Middle frontal gyrus (tissue), 1 donor: Measurements from ENCODE around the gene NME7.

Experiments used
- DNase-seq: peaks from one replicate; pipeline ENCODE4 v3.0.0-alpha.2; 2015; ENCODE audit warnings: low spot score; ENCODE audit errors: extremely low spot score

The NME7 gene

GRCh38 chr1:169160845-169161495, 206.6 kb downstream of the NME7 start:
- DNase-seq: no peak

DNA sequence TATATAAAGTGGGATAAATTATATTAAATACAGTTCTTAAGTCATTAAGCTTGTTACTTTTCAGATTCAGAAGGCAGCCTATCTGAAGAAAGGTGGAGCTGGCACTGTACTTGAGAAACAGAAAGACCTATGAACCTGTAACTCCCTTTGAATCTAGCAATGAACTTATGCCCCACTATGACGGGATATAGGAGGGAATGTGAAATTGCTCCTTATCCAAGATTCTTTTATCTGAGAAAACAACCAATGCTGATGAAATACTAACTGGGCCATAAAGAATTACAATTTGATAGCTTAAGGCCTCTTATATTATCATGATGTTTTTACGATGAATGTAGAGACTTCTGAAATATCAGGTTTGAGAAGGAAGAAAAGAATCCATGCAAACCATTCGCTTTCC, 211.0 kb downstream of the NME7 start:
- no peak for DNase-seq

- DNase-seq: no peak
These were observed 211.9 kb downstream of the NME7 start for GRCh38 chr1:169155675-169156074.

DNA sequence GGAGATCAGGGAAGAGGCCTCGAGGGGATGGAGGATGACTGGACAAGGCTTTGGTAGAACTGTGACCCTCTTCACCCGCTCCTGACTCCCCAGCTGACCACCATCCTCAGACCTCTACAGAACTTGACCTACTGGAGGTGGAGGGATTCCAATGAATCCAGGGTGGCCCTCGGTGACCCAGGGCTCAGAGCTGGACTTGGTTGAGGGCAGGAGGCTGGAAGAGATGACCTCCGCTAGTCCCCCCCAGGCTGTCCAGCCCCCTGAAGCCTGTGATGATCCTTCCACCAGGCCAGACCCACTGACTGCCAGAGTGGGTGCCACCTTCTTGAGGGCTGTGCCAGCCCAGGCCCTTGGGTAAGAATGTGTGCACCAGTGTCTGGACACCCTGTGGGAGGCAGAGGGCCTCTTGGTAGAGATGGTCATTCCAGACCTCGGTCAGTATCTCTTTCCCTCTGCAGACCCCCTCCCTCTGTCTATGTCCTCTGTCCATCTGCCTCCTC, 216.2 kb downstream of the NME7 start:
- DNase-seq: no peak

DNA sequence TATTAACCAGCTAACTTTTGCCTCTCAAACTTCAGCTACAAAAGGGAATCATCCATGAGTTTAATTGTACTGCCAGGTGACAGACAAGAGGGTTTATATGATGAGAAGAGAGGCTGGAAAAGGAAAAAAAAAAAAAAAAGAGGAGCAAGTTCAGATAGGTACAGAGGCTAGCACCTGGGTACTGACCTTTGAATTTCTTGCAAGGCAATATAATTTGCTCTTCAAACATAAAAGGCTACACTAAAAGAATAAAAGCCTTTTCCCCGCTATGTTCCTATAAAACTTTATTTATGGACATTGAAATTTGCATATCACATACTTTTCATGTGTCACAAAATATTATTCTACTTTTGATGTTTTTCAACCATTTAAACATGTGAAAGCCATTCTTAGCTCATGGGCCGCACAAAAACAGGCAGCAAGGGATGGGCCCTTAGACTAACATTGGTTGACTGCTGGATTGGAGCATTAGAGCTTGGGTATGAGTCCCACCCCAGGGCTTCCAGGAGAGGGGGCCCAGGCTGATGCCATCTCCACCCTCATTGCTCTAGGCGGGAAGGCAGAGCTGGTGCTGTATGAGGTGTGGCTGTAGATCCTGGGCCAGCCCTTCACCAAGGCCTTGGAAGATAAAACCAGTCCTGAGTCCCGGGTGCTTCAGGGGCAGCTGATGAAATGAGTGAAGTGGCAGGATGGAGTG, 216.8 kb downstream of the NME7 start:
- no peak for DNase-seq

GRCh38 chr1:169149555-169150286, 217.9 kb downstream of the NME7 start:
- DNase-seq: no peak

DNA sequence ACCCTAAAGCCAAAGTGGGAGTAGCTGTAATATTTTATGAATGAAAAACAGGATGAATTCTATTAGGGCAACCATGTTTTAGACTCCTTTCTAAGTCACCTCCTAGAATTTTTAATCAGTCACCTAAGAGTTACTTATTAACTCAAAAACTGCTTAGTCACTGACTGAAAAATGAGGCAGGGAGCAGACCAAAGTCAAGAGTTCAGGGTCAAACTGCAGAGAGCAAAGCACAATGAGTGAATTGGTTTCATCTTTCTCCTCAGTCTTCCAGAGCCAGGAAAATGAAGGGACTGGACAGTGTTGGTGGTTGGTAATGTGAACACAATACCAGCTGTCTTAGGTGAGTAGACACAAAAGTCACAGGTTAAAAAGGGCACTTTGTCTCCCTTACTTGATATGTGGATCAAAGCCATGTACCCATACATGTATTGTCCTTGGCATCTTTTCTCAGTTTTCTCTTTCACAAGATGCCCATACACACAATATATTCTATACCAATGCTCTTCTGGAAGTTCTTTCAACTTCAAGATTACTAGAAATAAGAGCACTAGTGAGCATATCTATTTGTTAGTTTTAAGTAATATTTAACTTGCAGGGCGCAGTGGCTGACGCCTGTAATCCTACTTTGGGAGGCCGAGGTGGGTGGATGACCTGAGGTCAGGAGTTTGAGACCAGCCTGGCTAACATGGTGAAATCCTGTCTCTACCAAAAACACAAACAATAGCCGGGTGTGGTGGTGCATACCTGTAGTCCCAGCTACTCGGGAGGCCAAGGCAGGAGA, 218.9 kb downstream of the NME7 start:
- no peak for DNase-seq

DNA sequence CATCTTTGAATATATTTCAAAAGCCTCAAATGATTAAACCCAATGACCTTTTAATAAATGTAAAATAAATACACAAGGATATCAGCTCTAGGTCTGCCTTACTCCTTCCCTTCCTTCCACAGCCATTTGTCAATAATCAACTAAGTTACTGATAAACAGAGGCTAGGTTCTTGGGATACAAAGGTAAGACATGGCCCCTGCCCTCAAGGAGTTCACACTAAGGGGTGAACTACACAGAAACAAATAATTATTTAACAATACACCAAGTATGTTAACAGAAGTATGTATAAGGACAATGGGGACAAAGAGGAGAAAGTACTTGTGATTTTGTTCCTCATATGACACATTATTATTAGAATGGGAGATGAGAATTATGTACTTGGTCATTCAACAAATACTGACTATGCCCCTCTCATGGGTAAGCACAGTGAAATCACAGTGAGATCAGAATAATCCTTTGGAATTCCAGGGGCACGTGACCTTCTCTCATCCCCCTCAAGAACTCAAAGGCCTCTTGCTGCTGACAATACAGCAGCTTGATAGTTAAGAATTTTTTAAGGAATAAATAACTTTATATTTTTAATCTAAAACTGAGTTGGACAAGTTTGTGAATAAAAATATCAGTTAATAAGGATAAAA, 220.9 kb downstream of the NME7 start:
- DNase-seq: no peak

- DNase-seq: no peak
These were observed 222.5 kb downstream of the NME7 start for GRCh38 chr1:169144941-169145626.

DNA sequence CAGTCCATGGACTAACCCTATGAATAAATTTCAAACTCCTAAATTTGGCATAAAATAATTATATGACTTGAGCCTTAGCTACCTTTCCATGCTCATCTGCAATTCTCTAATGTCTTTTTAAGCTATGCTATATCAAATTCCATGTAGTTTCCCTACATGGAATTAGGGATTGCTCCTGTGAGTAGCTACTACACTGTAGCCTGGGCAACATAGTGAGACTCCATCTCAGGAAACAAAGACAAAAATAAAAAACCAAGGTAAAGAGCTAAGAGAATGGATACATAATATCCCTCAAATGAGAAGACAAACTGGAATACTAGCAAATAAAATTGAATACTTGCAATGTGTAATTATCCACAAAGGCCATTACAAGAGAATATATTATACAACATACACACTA, 223.6 kb downstream of the NME7 start:
- DNase-seq: no peak

DNA sequence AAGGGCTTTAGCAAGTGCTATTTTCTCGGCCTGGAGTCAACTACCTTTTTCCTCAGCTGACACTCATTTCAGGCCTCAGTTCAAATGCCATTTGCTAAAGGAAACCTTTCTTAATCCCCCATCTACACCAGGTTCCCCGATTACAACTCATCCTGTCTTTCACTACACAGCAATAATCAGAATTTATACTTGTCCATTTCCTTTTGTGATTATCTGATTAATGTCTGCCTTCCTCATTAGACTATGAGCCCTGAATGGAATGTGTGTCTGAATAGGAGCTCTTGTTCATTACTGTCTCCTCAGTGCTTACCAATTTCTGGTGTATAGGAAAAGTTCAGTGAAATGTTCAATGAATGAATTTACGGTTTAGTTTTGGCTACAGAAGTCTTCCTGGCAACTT, 224.3 kb downstream of the NME7 start:
- no peak for DNase-seq

GRCh38 chr1:169142129-169142528, 225.5 kb downstream of the NME7 start:
- DNase-seq: no peak

DNA sequence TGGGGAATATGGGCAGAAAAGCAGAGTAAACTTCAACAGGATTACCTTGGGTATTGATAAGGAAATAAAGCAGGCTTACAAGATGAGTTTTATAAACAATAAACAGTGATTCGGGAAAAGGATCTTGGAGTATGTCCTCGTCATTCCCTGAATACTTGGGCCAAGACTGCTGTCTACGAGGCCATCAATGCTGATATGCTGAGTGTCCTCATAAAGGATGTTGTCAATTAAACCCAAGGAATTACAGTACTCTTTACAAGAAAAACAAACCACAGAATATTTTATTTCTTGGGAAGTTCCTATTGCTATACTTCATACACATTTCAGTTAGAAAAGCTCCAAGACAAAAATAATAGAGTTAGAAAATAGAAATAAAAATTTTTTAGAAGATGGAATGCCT, 226.2 kb downstream of the NME7 start:
- DNase-seq: no peak

DNA sequence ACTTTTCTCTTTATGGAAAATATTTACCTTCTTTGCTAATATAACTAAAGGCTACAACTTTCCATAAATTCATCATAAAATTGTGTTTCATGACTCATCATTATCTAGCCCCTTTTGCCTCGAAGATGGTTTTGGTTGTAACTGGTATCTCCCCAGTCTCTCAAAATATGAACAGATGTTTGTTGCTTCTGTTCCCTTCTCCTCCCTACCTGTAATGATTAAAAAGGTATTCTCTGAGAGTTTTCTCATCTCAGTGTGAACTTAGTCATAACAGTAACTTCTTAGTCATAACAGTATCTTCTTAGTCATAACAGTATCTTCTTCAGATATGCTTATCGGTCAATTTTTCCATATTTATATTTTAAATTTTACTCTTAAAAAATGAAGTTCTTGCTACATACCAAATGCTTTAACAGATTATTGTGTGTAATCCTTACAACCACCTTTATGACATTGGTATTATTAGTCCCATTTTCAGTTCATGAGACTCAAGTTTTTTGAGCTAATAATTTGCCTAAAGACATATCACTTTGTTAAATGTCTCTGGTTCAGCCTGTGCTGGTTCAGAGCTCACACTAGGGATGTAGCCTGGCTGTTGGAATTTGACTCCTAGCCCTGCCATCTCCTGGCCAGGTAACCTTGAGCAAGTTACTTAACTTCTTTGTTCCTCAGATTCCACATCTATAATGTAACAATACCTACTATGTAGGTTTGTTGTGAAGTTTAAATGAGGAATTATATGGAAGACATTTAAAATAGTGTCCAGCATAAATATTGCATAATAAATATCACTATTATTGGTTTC, 228.5 kb downstream of the NME7 start:
- no peak for DNase-seq

DNA sequence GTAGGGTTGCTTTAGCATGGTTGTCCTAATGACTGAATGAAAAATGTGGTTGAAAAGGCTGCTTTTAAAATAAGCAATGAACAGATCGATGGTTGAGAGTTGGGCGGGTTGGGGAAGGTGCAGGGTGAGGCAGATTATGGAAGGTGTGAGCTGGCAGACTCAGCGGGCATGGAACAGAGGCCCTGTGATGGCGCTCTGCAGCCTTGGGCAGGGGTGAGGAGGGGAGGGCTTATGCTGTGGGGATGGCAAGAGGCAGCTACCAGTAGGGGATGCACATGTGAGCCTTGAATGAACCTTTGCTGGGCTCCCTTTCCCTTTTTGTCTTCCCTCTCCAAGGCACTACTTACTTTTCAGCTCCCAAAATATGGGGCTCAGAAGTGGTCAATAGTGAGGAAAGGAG, 230.2 kb downstream of the NME7 start:
- no peak for DNase-seq

GRCh38 chr1:169133801-169134502, 233.6 kb downstream of the NME7 start:
- no peak for DNase-seq

DNA sequence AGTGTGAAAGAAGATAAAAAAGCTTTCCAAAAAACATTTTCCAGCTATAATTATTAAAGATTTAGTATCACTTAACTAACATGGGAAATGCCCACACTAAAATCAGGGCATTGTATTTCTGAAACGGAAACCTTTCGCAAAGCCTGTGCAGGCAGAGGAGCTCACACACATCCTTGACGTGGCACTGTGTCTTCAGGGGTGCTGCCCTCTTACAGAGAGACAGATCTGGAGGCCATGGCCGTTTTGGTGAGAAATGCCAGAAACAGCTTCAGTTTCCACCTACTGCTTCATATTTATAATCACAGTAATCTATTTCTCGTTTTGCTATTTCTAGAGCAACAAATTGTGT, 234.4 kb downstream of the NME7 start:
- no peak for DNase-seq

- DNase-seq: no peak
These were observed 234.9 kb downstream of the NME7 start for GRCh38 chr1:169132512-169133227.

DNA sequence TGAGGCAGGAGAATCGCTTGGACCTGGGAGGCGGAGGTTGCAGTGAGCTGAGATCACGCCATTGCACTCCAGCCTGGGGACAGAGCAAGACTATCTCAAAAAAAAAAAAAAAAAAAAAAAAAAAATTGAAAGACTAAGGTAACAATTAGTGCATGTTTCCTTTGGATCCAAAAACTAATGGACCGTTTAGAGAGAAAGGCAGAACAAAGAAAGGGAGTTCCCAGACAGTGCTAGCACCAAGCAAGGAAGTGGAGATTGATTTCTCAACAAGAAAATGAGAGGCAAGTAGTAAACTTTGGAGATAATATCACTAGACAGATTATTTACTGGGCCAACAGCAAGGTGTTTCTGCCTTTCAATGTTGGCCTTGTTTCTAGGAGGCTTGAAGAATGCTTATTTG, 236.9 kb downstream of the NME7 start:
- no peak for DNase-seq
